T-helper 2 cell treated with Interferon-gamma antibody and Interleukin-4, amounts not matched to agents 100 ng/mL and 5 ng/mL, for 36 hours (primary cell): ENCODE data around the gene SLC5A9. TPM values are rescaled to one million over a fixed set of nuclear protein-coding genes. Genes with fewer than 3 reads are reported as not detected.

Experiments used
- intact Hi-C: fragments of 100-400 bp; cut with micrococcal nuclease; formaldehyde crosslinking; loops from one replicate; pipeline ENCODE4 v1.15.1; 2023
- total RNA-seq: library from RNA; stranded (reverse); gene quantifications from 2 replicates; pipeline ENCODE4 v1.2.3, GENCODE V29; 2022

SLC5A9 gene
- total RNA-seq = not detected in 2 replicates

DNA sequence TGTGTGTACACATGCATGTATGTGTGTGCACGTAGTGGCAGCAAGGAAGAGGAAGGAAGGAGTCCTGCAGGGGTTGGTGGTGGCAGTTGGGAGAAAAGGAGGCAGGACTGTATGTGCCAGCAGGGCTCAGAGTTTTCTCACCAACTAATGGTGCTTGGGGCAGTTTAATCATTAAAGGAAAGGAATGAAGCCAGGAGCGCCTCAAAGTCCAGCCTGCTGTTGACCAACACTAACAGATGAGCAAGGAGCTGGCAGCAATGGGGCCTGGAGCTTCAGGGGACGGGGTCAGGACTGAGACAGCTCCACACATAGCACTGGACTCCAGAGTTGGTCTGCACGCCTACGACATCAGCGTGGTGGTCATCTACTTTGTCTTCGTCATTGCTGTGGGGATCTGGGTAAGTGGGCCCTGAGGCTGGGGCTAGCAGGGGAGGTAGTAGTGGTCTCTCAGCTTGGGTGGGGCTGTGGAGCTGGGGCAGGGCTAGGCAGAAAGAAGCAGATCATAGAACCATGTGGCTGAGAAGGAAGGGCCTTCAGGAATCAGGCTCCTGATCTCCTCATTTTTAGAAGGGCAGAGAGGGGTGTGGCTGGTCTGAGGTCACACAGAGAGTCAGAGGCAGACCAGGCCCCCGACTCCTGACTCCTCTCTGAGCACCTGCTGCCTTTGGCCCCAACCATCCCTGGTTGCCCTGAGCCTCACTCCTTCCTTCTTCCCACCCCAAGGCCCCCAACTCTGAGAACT lies at the start of gene SLC5A9:
SLC5A9 (plus strand) TSS at position 216 of the 742 bp plus-strand sequence; CDS start at position 237, 21 bp downstream.
- intact Hi-C loops = no loop called here

GRCh38 chr1:48175116-48175515 lies 47.4 kb upstream of the SLC5A9 start:
- intact Hi-C loops = no loop called here

DNA sequence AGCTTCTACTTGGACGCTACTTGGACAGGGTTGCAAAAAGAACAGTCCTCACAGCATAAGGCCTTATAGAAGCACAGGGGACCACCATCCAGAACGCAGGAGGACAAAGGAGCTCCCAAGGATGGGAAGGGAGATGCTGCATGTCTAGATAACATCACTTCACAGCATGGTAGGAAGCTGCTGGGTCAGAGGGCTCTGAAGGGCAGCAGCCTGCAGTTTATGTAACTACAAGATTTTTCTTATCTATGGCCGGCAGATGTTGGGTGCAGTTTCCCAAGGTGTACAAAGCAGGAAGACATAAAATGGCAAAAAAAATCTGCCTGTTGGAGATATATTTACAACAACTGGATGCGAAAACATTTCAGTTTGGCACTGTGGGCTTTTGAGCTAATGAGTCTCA lies 45.3 kb upstream of the SLC5A9 start:
- intact Hi-C loops = no loop called here

DNA sequence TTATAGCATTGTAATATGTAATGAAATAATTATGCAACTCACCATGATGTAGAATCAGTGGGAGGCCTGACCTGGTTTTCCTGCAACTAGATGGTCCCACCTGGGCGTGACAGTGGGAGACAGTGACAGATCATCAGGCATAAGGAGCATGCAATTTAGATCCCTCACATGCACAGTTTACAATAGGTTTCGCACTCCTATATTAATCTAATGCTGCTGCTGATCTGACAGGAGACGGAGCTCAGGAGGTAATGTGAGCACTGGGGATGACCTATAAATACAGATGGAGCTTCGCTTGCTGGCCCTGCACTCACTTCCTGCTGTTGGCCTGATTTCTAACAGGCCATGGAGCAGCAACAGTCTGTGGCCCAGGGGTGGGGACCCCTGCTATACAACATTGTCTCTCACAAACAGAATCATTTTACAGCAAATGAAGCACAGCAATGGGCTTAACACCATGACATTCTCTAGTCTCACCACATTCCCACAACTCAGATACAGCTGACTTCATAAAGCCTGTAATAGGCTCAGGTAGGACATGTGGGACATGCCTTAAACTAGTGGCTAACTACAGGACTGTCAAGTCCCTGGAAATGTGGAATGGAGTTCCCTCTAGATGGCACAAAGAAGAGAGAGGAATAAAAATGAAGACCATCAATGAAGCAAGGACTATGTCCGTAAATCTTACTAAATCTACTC lies 40.7 kb upstream of the SLC5A9 start:
- intact Hi-C loops = no loop called here

DNA sequence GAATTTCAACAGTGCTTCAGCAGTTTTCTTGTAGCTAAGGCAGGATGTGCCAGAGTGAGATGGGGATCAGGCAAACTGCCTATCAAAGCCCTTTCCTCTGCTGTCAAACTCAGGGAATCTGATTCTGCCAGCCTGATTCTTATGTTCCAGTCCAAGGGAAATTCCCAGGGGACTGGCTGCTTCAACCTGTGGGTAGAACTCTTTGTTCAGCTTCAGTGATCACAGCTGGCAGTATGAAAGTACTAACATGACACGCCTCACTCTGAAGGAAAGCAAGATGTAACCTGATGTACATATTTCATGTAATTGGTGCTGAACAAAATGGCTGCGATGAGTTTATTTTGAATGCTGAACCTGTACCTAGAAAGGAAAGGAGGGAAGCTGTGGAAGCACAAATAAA lies 40.1 kb upstream of the SLC5A9 start:
- intact Hi-C loops = no loop called here

- intact Hi-C loops = no loop called here
These were observed 36.1 kb upstream of the SLC5A9 start for GRCh38 chr1:48186306-48186839.

DNA sequence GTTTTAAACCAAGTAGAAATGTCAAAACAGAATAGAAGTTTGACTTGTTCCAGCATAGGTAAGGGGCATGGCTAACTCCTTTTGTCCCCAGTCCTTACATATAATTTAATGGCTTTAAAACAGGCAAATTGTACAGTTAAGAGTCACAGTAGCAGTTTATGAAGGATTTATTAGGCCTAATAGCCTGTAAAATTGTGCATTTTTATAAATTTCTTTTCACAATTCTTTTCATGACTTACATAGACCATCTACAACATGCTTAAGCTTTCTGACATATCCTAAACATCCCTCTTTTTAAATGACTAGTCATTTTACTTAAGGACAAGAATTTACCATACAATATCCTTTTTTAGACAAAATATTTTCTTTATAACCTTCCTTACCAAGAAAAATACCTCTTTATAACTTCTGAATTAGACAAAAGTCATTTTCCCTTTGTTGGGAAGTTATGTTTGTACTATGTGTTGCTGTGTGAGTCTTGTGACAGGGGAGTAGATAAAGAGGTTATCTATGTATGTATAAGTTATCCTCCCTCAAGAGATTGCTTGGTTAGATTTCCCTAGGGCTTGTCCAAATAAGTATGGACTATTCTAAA lies 34.5 kb upstream of the SLC5A9 start:
- intact Hi-C loops = no loop called here

DNA sequence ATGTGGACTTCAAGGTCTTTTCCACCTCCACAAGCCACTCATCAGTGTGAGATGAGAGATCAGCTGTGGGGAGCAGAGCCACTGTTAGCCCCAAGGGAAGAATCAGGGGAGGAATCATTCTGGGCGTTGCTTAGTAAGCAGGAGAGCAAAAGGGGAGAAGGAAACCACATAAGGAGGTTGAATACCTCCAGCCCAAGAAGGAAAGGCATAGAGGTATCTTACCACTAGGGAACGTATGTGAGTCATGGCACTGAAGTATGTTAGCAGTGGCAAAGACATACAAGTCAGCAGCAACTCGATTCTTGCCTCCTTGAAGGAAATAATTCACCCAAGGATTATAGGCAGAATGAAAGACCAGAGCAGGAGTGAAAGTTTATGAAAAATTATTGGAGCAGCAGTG lies 31.6 kb upstream of the SLC5A9 start:
- intact Hi-C loops = no loop called here

- intact Hi-C loops = no loop called here
These were observed 27.7 kb upstream of the SLC5A9 start for GRCh38 chr1:48194801-48195200.

- intact Hi-C loops = no loop called here
These were observed 26.3 kb upstream of the SLC5A9 start for GRCh38 chr1:48196237-48196636.

GRCh38 chr1:48198970-48199369 lies 23.5 kb upstream of the SLC5A9 start:
- intact Hi-C loops = no loop called here

GRCh38 chr1:48200166-48200900 lies 22.2 kb upstream of the SLC5A9 start:
- intact Hi-C loops = no loop called here

GRCh38 chr1:48202030-48202752 lies 20.3 kb upstream of the SLC5A9 start:
- intact Hi-C loops = loop anchor here (1.0 to 2.0 kb wide), 2 partner anchors 35 to 109 kb away; no protein-coding TSS in a partner anchor

GRCh38 chr1:48203287-48203900 lies 19.1 kb upstream of the SLC5A9 start:
- intact Hi-C loops = loop anchor here (1.0 to 2.0 kb wide), 2 partner anchors 33 to 94 kb away; no protein-coding TSS in a partner anchor

DNA sequence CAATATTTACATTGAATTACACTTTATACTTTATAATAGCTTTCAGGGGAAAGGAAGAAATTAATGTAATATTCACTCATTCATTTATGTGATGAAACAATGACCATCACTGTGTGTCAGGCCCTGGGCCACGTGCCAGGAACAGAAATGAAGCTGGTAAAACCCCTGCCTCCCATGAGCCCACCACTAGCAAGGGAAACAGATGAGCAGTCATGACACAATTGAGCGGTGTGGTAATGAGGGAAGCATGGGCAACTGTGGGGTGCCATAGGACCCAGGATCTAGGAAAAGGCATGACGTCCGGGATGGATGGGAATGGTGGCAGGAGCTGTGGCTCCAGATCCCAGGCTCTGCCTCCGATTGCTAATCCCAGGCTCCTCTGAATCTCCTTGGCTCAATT lies 17.0 kb upstream of the SLC5A9 start:
- intact Hi-C loops = no loop called here

GRCh38 chr1:48206371-48206770 lies 16.1 kb upstream of the SLC5A9 start:
- intact Hi-C loops = no loop called here

DNA sequence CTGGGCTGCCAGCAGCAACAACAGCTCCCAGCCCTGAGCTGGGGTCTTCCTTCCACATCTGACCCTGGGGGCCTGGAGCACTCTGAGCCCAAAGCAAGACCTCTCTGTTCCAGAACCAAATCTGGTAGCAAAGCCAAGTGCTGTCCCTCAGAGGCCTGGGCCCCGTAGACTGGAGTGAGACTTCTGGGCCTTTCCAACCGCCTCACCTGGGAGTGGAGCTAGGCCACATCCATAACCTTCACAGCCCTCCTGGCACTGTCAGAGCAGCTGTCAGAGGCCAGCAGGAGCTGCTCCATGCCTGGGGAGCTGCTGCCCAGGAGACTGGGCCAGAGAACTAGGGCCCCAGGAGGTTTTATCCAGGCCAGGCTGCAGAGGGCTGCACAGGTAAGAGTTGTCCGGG lies 15.4 kb upstream of the SLC5A9 start:
- intact Hi-C loops = no loop called here

GRCh38 chr1:48207536-48208075 lies 14.9 kb upstream of the SLC5A9 start:
- intact Hi-C loops = no loop called here

DNA sequence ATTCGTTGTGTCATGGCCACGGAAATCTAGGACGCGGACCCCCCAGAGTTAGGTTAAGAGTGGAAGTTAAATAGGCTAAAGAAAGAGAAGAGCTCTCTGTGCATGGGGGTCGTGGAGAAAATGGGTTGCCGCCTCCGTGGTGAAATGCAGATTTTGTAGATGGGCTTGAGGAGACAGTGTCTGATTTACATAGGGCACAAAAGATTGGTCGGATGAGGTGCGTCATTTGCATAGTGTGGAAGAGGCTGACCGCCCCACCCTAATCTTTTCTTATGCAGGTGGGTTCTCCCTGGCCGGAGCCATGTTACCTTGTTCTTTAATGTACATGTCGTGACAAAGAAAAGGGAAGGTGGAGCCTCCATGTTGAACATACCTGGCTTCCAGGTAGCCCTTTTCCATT lies 14.3 kb upstream of the SLC5A9 start:
- intact Hi-C loops = no loop called here

GRCh38 chr1:48208652-48209051 lies 13.9 kb upstream of the SLC5A9 start:
- intact Hi-C loops = no loop called here
